Breast epithelium (tissue), 4 donors: ENCODE results near the gene HM13. TPM values are rescaled to one million over a fixed set of nuclear protein-coding genes. Genes with fewer than 3 reads are reported as not detected.
A peak's percentile ranks its signal among the peaks of the same experiment; 100 is the strongest.
"Not testable (repeated sequence)": the region's sequence is repeated elsewhere in the genome, so short reads cannot be mapped to it uniquely, and the experiment has no call there.

Experiments used
- DNase-seq, 2 donors: peaks; one replicate each; pipeline ENCODE4 v3.0.0-alpha.2; 2019; ENCODE audit warnings: low spot score in 2 of 2
- H3K27ac ChIP-seq, 2 donors: fragments of 200-600 bp; sonication (generic) in 1 of 2; one replicate each; pipeline ENCODE4 v1.5.1; 2016 to 2019; ENCODE audit warnings: mild to moderate bottlenecking in 1 of 2
- H3K27me3 ChIP-seq, 2 donors: fragments of 200-600 bp; sonication (generic) in 1 of 2; one replicate each; pipeline versions ENCODE4 v1.5.1 to v1.6.0; 2017 to 2019; ENCODE audit warnings: control low read depth in 1 of 2, mild to moderate bottlenecking in 1 of 2
- H3K36me3 ChIP-seq: fragments of 200-600 bp; one replicate; pipeline ENCODE4 v1.5.1; 2019
- H3K4me1 ChIP-seq, 2 donors: fragments of 200-600 bp; sonication (generic); one replicate each; pipeline ENCODE4 v1.5.1; 2016 to 2019; ENCODE audit warnings: control low read depth in 1 of 2
- H3K4me3 ChIP-seq, 3 donors: fragments of 200-600 bp; sonication (generic); 1 replicate in 2 of 3; 2 replicates in 1 of 3; pipeline ENCODE4 v1.5.1; 2016 to 2019; ENCODE audit warnings: mild to moderate bottlenecking in 3 of 3, moderate library complexity in 2 of 3
- H3K9me3 ChIP-seq, 2 donors: fragments of 200-600 bp; sonication (generic) in 1 of 2; one replicate each; pipeline ENCODE4 v1.5.1; 2016 to 2019; ENCODE audit warnings: control low read depth in 1 of 2
- POLR2A ChIP-seq: fragments of 450-650 bp; IDR thresholded peaks from one replicate; pipeline ENCODE4 v1.6.1; 2016; ENCODE audit warnings: antibody characterized with exemption, mild to moderate bottlenecking, moderate library complexity
- POLR2AphosphoS5 ChIP-seq, 3 donors: sonication (generic); formaldehyde crosslinking; IDR thresholded peaks; one replicate each; pipeline ENCODE4 v1.6.1; 2017; ENCODE audit warnings: antibody characterized with exemption in 3 of 3
- intact Hi-C: fragments of 100-400 bp; cut with DNase I; formaldehyde crosslinking; loops from one replicate; pipeline ENCODE4 v1.15.1; 2023; ENCODE audit warnings: low total_unique reads
- total RNA-seq, 3 donors: library from RNA; depleted of rRNA; stranded (reverse); fragments of >200 nt; gene quantifications; one replicate each; pipeline ENCODE4 v1.1.0, GENCODE V29; 2016
- TF ChIP-seq, protein P1 (sequence below), 3 donors: fragments of 450-650 bp; IDR thresholded peaks; one replicate each; pipeline ENCODE4 v1.5.1; 2016 to 2017; ENCODE audit warnings: antibody characterized with exemption in 3 of 3, mild to moderate bottlenecking in 3 of 3, moderate library complexity in 3 of 3

HM13 gene
- total RNA-seq, 3 donors from 2014 or later = 44.2 to 73.7 (median 53.1) TPM

DNA sequence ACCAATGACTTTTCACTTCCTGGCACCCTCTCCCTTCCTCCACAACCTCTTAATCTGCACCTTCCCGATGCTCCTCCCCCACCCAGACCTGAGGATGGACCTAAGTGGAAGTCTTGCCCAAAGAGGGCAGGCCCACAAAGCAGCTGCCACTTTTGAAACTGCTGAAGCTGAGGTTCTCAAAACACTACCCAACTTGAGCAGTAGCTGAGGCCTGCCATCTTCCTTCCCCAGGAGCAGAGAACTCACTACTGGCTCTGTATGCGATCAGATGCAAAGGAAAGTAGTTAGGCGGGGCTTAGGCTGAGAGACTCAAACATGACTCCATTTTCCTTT, 1.5 kb downstream of the HM13 start:
- Histone ChIP-seq H3K4me1 (peaks cover 0 to 25% of the 10 kb centered on the region in 2 donors), H3K4me3 (peak overlapping the region; percentile 79 to 98 (median 95)), H3K27me3 (no peaks in the 10 kb centered on the region), H3K27ac (peak overlapping the region in 1 of 2 donors; percentile 82), H3K36me3 (no peaks in the 10 kb centered on the region), H3K9me3 (no peaks in the 10 kb centered on the region)
- intact Hi-C loops = no loop called here
- DNase-seq = no peak
- TF ChIP-seq POLR2AphosphoS5 (IDR thresholded peaks at IDR 0.05) = no peak
- TF ChIP-seq, protein P1, sequence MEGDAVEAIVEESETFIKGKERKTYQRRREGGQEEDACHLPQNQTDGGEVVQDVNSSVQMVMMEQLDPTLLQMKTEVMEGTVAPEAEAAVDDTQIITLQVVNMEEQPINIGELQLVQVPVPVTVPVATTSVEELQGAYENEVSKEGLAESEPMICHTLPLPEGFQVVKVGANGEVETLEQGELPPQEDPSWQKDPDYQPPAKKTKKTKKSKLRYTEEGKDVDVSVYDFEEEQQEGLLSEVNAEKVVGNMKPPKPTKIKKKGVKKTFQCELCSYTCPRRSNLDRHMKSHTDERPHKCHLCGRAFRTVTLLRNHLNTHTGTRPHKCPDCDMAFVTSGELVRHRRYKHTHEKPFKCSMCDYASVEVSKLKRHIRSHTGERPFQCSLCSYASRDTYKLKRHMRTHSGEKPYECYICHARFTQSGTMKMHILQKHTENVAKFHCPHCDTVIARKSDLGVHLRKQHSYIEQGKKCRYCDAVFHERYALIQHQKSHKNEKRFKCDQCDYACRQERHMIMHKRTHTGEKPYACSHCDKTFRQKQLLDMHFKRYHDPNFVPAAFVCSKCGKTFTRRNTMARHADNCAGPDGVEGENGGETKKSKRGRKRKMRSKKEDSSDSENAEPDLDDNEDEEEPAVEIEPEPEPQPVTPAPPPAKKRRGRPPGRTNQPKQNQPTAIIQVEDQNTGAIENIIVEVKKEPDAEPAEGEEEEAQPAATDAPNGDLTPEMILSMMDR (IDR thresholded peaks at IDR 0.05) = no peak
- TF ChIP-seq POLR2A = no peak

GRCh38 chr20:31516166-31516565, 1.9 kb downstream of the HM13 start:
- intact Hi-C loops = no loop called here
- Histone ChIP-seq H3K4me3 (peak overlapping the region in 2 of 3 donors; percentile 79 to 98), H3K4me1 (peaks cover 0 to 25% of the 10 kb centered on the region in 2 donors)

DNA sequence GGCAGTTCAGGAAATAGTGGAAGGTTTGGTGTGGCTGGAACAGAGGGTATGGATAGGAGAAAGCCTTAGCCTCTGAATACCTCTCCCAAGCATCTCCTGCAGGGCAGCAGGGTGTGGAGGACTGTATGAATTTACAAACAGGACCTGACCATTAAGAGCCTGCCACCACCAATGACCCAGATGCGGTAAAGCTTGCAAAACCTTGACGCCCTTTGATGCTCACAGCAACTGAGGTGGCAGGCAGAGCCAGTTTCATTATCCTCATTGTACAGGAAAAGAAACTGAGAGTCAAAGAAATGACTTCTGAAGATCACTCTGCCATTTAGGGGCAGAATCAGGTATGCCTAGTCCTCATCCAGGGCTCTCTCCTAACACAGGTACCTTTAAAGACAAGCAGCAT, 2.4 kb downstream of the HM13 start:
- Histone ChIP-seq H3K27ac (peak overlapping the region in 1 of 2 donors; percentile 82), H3K4me1 (peaks cover 0 to 25% of the 10 kb centered on the region in 2 donors), H3K9me3 (no peaks in the 10 kb centered on the region), H3K4me3 (peak overlapping the region in 1 of 3 donors; percentile 98), H3K36me3 (no peaks in the 10 kb centered on the region), H3K27me3 (no peaks in the 10 kb centered on the region)
- DNase-seq = no peak
- intact Hi-C loops = no loop called here
- TF ChIP-seq, protein P1 (IDR thresholded peaks at IDR 0.05) = no peak
- TF ChIP-seq POLR2A = no peak
- no peak for TF ChIP-seq POLR2AphosphoS5 (IDR thresholded peaks at IDR 0.05)

More at GRCh38 chr20:31516166-31516565, 1.9 kb downstream of the HM13 start:
- H3K27me3 ChIP-seq = no peaks in the 10 kb centered on the region
- TF ChIP-seq, protein P1 (IDR thresholded peaks at IDR 0.05) = no peak
- no peak for TF ChIP-seq POLR2AphosphoS5 (IDR thresholded peaks at IDR 0.05)
- TF ChIP-seq POLR2A = no peak
- no peaks in the 10 kb centered on the region for H3K9me3 ChIP-seq
- H3K36me3 ChIP-seq = no peaks in the 10 kb centered on the region
- no peak for DNase-seq
- H3K27ac ChIP-seq = peak overlapping the region in 1 of 2 donors; percentile 82

DNA sequence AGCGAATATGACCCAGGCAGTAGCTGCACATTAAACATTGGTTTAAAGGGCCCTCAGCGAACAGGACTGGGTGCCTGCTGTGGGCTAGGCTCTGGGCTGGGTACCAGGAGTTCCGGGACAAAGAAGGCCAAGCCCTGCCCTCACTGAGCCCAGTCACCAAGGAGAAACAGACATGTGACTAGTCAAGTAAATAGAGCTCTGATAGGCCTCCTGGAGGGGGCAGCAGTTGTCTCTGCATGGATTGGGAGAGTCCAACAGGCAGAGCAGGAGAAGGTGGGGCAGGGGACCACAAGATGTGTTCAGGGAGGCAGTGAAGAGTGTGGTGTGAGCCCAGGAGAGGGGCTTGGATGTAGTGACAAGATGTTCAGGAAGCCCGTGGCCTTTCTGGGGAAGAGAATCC, 3.1 kb downstream of the HM13 start:
- Histone ChIP-seq H3K4me1 (peaks cover 0 to 25% of the 10 kb centered on the region in 2 donors), H3K9me3 (no peaks in the 10 kb centered on the region), H3K27ac (no peak overlapping the region), H3K27me3 (no peaks in the 10 kb centered on the region), H3K36me3 (no peaks in the 10 kb centered on the region), H3K4me3 (peak overlapping the region in 1 of 3 donors; percentile 29)
- TF ChIP-seq, protein P1 (IDR thresholded peaks at IDR 0.05) = no peak
- TF ChIP-seq POLR2A = no peak
- no peak for TF ChIP-seq POLR2AphosphoS5 (IDR thresholded peaks at IDR 0.05)
- no peak for DNase-seq
- intact Hi-C loops = no loop called here

- H3K9me3 ChIP-seq, H3K4me3 ChIP-seq, DNase-seq, intact Hi-C loops, H3K27ac ChIP-seq, H3K36me3 ChIP-seq, H3K27me3 ChIP-seq: not testable (repeated sequence)
- H3K4me1 ChIP-seq = peaks cover 0 to 14% of the 10 kb centered on the region in 2 donors
Observed at GRCh38 chr20:31521267-31521666, 7.0 kb downstream of the HM13 start.

- Histone ChIP-seq H3K4me3 (no peak overlapping the region), H3K4me1 (no peaks in the 10 kb centered on the region), H3K9me3 (no peaks in the 10 kb centered on the region), H3K36me3 (no peaks in the 10 kb centered on the region), H3K27ac (no peak overlapping the region), H3K27me3 (no peaks in the 10 kb centered on the region)
- intact Hi-C loops = no loop called here
- DNase-seq = no peak
- TF ChIP-seq, protein P1 (IDR thresholded peaks at IDR 0.05) = no peak
- TF ChIP-seq POLR2AphosphoS5 (IDR thresholded peaks at IDR 0.05) (no peak), POLR2A (no peak)
Observed at GRCh38 chr20:31522731-31523130, 8.5 kb downstream of the HM13 start.
